HepG2 (cell line): ENCODE results near the gene LIFR. TPM values are rescaled to one million over a fixed set of nuclear protein-coding genes. Genes with fewer than 3 reads are reported as not detected.

Source experiments
- ATAC-seq: fragments of 200-7000 bp; cut with Tn5 transposase; 3 replicates; pipeline ENCODE4 v1.9.1; 2020; ENCODE audit warnings: mild to moderate bottlenecking, moderate library complexity
- BruUV-seq: library from RNA; stranded (reverse); fragments of 400-500 nt; replicated peaks from 2 replicates; lab custom pipeline; 2021; lab: Mats Ljungman, UMichigan
- CTCF ChIA-PET: fragments of 300-600 bp; formaldehyde crosslinking; extraction: SDS; loops from one replicate; lab custom pipeline; 2021; ENCODE audit warnings: low total read pairs, inconsistent platforms, low intra/inter-chr PET ratio; lab: Yijun Ruan, JAX
- POLR2A ChIA-PET: fragments of 350-600 bp; sonication (Branson Sonifier 250); formaldehyde crosslinking; loops from one replicate; lab custom pipeline; 2020; ENCODE audit warnings: antibody characterized with exemption, inconsistent platforms; lab: Yijun Ruan, JAX
- DNase-seq: peaks from one replicate; pipeline ENCODE4 v3.0.0-alpha.2; 2015; ENCODE audit warnings: low spot score
- FAIRE-seq: peaks from 3 replicates; lab custom pipeline; 2011; peaks lifted over from hg19 to GRCh38; lab: Jason Lieb, UNC
- H2AFZ ChIP-seq: one replicate; pipeline ENCODE4 v1.6.1; 2011; ENCODE audit warnings: low read length, inconsistent platforms
- H3K27ac ChIP-seq: fragments of 300-600 bp; 3 replicates; pipeline ENCODE4 v1.8.0; 2011; ENCODE audit warnings: mixed run types, mild to moderate bottlenecking, mixed read lengths, low read length, inconsistent platforms; ENCODE audit not compliant: insufficient read depth; ENCODE audit errors: extremely low read length
- H3K27me3 ChIP-seq, 2 experiments: fragments of 200-600 bp in 1 of 2; 2 replicates in 1 of 2; 3 replicates in 1 of 2; pipeline versions ENCODE4 v1.6.0 to v1.8.0; 2011; ENCODE audit warnings: low read length in 2 of 2, mild to moderate bottlenecking in 2 of 2, moderate library complexity in 2 of 2, inconsistent platforms in 1 of 2; ENCODE audit not compliant: insufficient read depth in 2 of 2, control insufficient read depth in 1 of 2
- H3K36me3 ChIP-seq, 2 experiments: fragments of 200-600 bp in 1 of 2; replicated peaks in 1 of 2; 2 replicates in 1 of 2; 3 replicates in 1 of 2; pipeline versions ENCODE4 v1.5.1 to v1.8.0; 2011; ENCODE audit warnings: low read length in 2 of 2, inconsistent platforms in 1 of 2; ENCODE audit not compliant: insufficient read depth in 2 of 2, control insufficient read depth in 1 of 2
- H3K4me1 ChIP-seq: 2 replicates; pipeline ENCODE4 v1.5.1; 2012; ENCODE audit warnings: low read length, inconsistent platforms; ENCODE audit not compliant: insufficient read depth
- H3K4me2 ChIP-seq: 2 replicates; pipeline ENCODE4 v1.6.0; 2011; ENCODE audit warnings: low read depth, low read length, inconsistent platforms
- H3K4me3 ChIP-seq, 3 experiments: fragments of 200-600 bp in 1 of 3; sonication (generic), shearing (Covaris generic) in 1 of 3; replicated peaks in 1 of 3; 2 replicates each; pipeline ENCODE4 v1.5.1; 2011 to 2016; ENCODE audit warnings: low read length in 3 of 3, inconsistent platforms in 2 of 3, low read depth in 2 of 3, mild to moderate bottlenecking in 2 of 3, control low read depth in 1 of 3, mixed read lengths in 1 of 3; ENCODE audit not compliant: insufficient read depth in 1 of 3
- H3K79me2 ChIP-seq: one replicate; pipeline ENCODE4 v1.6.1; 2011; ENCODE audit warnings: low read length, inconsistent platforms; ENCODE audit not compliant: insufficient read depth
- H3K9ac ChIP-seq: 2 replicates; pipeline ENCODE4 v1.6.0; 2011; ENCODE audit warnings: mild to moderate bottlenecking, low read depth, low read length, inconsistent platforms; ENCODE audit not compliant: insufficient read depth
- H3K9me3 ChIP-seq: 2 replicates; pipeline ENCODE4 v1.5.1; 2012; ENCODE audit warnings: mild to moderate bottlenecking, low read length
- H4K20me1 ChIP-seq: 2 replicates; pipeline ENCODE4 v1.6.0; 2011; ENCODE audit warnings: inconsistent platforms, mild to moderate bottlenecking, low read length, moderate library complexity; ENCODE audit not compliant: insufficient read depth
- CEBPB ChIP-seq: IDR thresholded peaks from 2 replicates; pipeline ENCODE4 v1.6.1; 2011; ENCODE audit warnings: low read depth, low read length, improper control_type of control experiment, borderline replicate concordance
- KDM5A ChIP-seq: fragments of 200-600 bp; sonication (generic); IDR thresholded peaks from 2 replicates; pipeline ENCODE4 v1.7.0; 2018; ENCODE audit warnings: antibody characterized with exemption, mild to moderate bottlenecking, low read length, borderline replicate concordance
- PAWR ChIP-seq: sonication (generic); formaldehyde crosslinking; IDR thresholded peaks from 2 replicates; pipeline ENCODE4 v1.4.0; 2020; ENCODE audit warnings: missing genetic modification reagents, mild to moderate bottlenecking, borderline replicate concordance
- PRMT3 ChIP-seq: sonication (generic); formaldehyde crosslinking; IDR thresholded peaks from 2 replicates; pipeline ENCODE4 v1.8.1; 2022; ENCODE audit warnings: low read depth, mild to moderate bottlenecking, moderate library complexity, missing genetic modification reagents, borderline replicate concordance
- SP1 ChIP-seq, 2 experiments: fragments of 450-650 bp in 1 of 2; sonication (generic) in 1 of 2; formaldehyde crosslinking in 1 of 2; IDR thresholded peaks; 2 replicates each; pipeline versions ENCODE4 v1.4.0 to v1.6.1; 2016 to 2020; ENCODE audit warnings: missing genetic modification reagents in 1 of 2
- ZFP91 ChIP-seq: sonication (generic); formaldehyde crosslinking; IDR thresholded peaks from 2 replicates; pipeline ENCODE4 v1.9.0; 2022; ENCODE audit warnings: missing genetic modification reagents, mild to moderate bottlenecking, borderline replicate concordance
- ZNF274 ChIP-seq: sonication (generic); formaldehyde crosslinking; IDR thresholded peaks from 2 replicates; pipeline ENCODE4 v1.5.1; 2020; ENCODE audit warnings: mild to moderate bottlenecking, missing genetic modification reagents
- ZNF552 ChIP-seq: sonication (generic); formaldehyde crosslinking; IDR thresholded peaks from 2 replicates; pipeline ENCODE4 v1.9.0; 2022; ENCODE audit warnings: missing genetic modification reagents, mild to moderate bottlenecking, borderline replicate concordance
- ZNF557 ChIP-seq: sonication (generic); formaldehyde crosslinking; IDR thresholded peaks from 2 replicates; pipeline ENCODE4 v1.4.0; 2020; ENCODE audit warnings: missing genetic modification reagents
- ZNF784 ChIP-seq: sonication (generic); formaldehyde crosslinking; IDR thresholded peaks from 2 replicates; pipeline ENCODE4 v1.5.1; 2020; ENCODE audit warnings: missing genetic modification reagents, mild to moderate bottlenecking, borderline replicate concordance
- WGBS: methylation state at CpG from one replicate; pipeline ENCODE4 v1.1.6; 2017; ENCODE audit warnings: low lambda C conversion rate; 5-methylcytosine and 5-hydroxymethylcytosine counted together
- in situ Hi-C: cut with HindIII; loops from 2 replicates; pipeline ENCODE4 v1.10.0; 2017; ENCODE audit warnings: low pct_unique_long_range_greater_than_20kb; ENCODE audit not compliant: extremely low pct_ligation_motif_present
- intact Hi-C: fragments of 100-400 bp; cut with micrococcal nuclease; formaldehyde crosslinking; loops from one replicate; pipeline ENCODE4 v1.10.0; 2022; ENCODE audit not compliant: unreplicated experiment
- polyA plus RNA-seq, 8 experiments: library from polyadenylated mRNA; depleted of rRNA in 3 of 8; stranded (reverse) in 7 of 8; unstranded in 1 of 8; fragments of >200 nt; fragmentation: Illumina TruSeq in 4 of 8; extraction: Trizol in 4 of 8; gene quantifications; 2 replicates each; pipeline versions ENCODE4 v1.2.1 to v1.2.3, GENCODE V29; 2011 to 2016; ENCODE audit warnings: low read depth in 4 of 8, missing spikeins in 1 of 8, mixed read lengths in 1 of 8; ENCODE audit not compliant: insufficient read depth in 1 of 8
- total RNA-seq, 5 experiments: library from RNA; depleted of rRNA; stranded (reverse); fragments of >200 nt; fragmentation: Illumina TruSeq; extraction: Trizol; gene quantifications; 2 replicates each; pipeline ENCODE4 v1.2.3, GENCODE V29; 2016; ENCODE audit warnings: low read depth in 1 of 5

Gene LIFR
- total and polyA plus RNA-seq, 2 of the 13 experiments (the other 11 are each of a cell fraction or from before 2014, with no cell fraction given): 6.3 to 25.2 TPM

GRCh38 chr5:38556599-38557307 is at the start of gene LIFR (continued):
- TF ChIP-seq ZNF552 (CRISPR knock-in tag) (0 out of 2 replicates have a peak, but pooled peaks have one; percentile 40), CEBPB (no peak)

GRCh38 chr5:38605610-38606009 is 49.2 kb upstream of the LIFR start:
- H3K79me2 ChIP-seq: no peaks in the 10 kb centered on the region
- ChIA-PET CTCF (no interaction called here), POLR2A (no interaction called here)
- no peak overlapping the region for H3K4me2 ChIP-seq
- ATAC-seq (no peak), DNase-seq (no peak), FAIRE-seq (no peak)
- 58% methylated on average over 7 of the region's 7 CpGs for WGBS
- no peak overlapping the region for H3K9ac ChIP-seq
- intact Hi-C loops: no loop called here
- no TSS peak for BruUV-seq
- no peak overlapping the region for H3K4me3 ChIP-seq
- H4K20me1 ChIP-seq: no peaks in the 10 kb centered on the region
- no peaks in the 10 kb centered on the region for H3K36me3 ChIP-seq
- H3K4me1 ChIP-seq: no peaks in the 10 kb centered on the region
- H3K27me3 ChIP-seq: no peaks in the 10 kb centered on the region
- H3K27ac ChIP-seq: no peak overlapping the region
- no peaks in the 10 kb centered on the region for H3K9me3 ChIP-seq
- TF ChIP-seq SP1 (IDR thresholded peaks at IDR 0.05) (no peak), SP1 (CRISPR knock-in tag; IDR thresholded peaks at IDR 0.05) (no peak), PAWR (CRISPR knock-in tag) (no peak), PRMT3 (CRISPR knock-in tag) (no peak), ZNF784 (no peak), ZNF557 (CRISPR knock-in tag) (no peak), ZFP91 (CRISPR knock-in tag) (no peak), KDM5A (no peak), ZNF274 (CRISPR knock-in tag) (no peak)
- in situ Hi-C loops: no loop called here
- no peak overlapping the region for H2AFZ ChIP-seq
